ENCODE results near the gene MYZAP. TPM values are rescaled to one million over a fixed set of nuclear protein-coding genes. Genes with fewer than 3 reads are reported as not detected.

The MYZAP gene
- polyA plus RNA-seq, 1 donor from 2014 or later, result not detected

DNA sequence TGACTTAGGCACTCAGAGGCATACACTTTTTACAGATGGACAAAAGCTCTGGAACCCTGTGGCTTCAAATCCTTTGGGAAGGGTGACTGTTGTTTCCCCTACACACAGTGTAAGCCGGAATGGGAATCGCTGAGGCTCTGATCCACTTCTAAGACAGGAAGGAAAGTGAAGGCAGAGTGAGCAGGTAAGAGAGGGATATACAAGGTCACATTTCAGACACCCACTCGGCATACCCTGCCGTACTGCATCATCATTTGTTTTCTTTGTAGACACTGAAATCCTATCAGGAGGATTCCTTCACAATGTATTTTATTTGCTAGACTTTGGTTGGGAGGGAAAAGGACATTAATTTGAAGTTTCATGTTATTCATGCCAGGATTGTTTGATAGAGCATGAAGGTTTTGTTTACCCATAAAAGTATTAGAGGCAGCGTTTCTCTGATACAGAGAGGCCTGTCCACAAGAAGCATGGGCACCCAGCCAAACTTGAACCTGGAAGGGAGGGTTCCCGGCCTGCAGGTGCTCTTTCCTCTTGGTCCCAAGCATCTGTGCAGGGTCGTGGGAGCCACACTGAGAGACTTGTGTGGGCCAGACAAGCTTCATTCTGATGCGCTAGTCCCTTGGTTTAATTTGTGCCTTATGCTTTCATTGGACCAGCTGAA is 92.9 kb downstream of the MYZAP start:
- Histone ChIP-seq H3K4me2 (ENCODE audit: low read length) (no peak overlapping the region), H4K20me1 (ENCODE audit: insufficient read depth) (no peaks in the 10 kb centered on the region), H3K4me3 (ENCODE audit: low read length) (no peak overlapping the region), H3K36me3 (ENCODE audit: insufficient read depth, low read length) (no peaks in the 10 kb centered on the region), H3K9me3 (ENCODE audit: low read length) (no peaks in the 10 kb centered on the region), H3K79me2 (replicated peaks; ENCODE audit: insufficient read depth, low read length) (no peaks in the 10 kb centered on the region), H3K9me2 (ENCODE audit: insufficient read depth, low read length) (no peaks in the 10 kb centered on the region), H3K27ac (ENCODE audit: low read length) (no peak overlapping the region), H3K9ac (ENCODE audit: low read length) (no peak overlapping the region), H3K27me3 (ENCODE audit: insufficient read depth, low read depth, low read length) (no peaks in the 10 kb centered on the region), H3F3A (ENCODE audit: insufficient read depth, low read length, poor library complexity, severe bottlenecking) (no peaks in the 10 kb centered on the region), H2AFZ (ENCODE audit: low read depth, low read length) (no peak overlapping the region)
- no peak for TF ChIP-seq EP300 (conservative IDR thresholded peaks at IDR 0.05; ENCODE audit: poor library complexity, severe bottlenecking)
- TF ChIP-seq SMC3 (conservative IDR thresholded peaks at IDR 0.05; ENCODE audit: poor library complexity), result no peak
- TF ChIP-seq RAD21 (conservative IDR thresholded peaks at IDR 0.05), result no peak
- TF ChIP-seq MXI1 (conservative IDR thresholded peaks at IDR 0.05; ENCODE audit: poor library complexity, severe bottlenecking), result no peak
- TF ChIP-seq TAF1 (IDR thresholded peaks at IDR 0.05; ENCODE audit: low read depth), result no peak
- no peak for TF ChIP-seq CTCF (IDR thresholded peaks at IDR 0.05; ENCODE audit: poor library complexity, severe bottlenecking)
- TF ChIP-seq REST (IDR thresholded peaks at IDR 0.05; ENCODE audit: borderline replicate concordance), result no peak

GRCh38 chr15:57685306-57686095 is 93.8 kb downstream of the MYZAP start:
- no peak overlapping the region for H2AFZ ChIP-seq (ENCODE audit: low read depth, low read length)

More at GRCh38 chr15:57685306-57686095, 93.8 kb downstream of the MYZAP start:
- Histone ChIP-seq H3K4me2 (ENCODE audit: low read length) (no peak overlapping the region), H3K9ac (ENCODE audit: low read length) (no peak overlapping the region), H3K79me2 (replicated peaks; ENCODE audit: insufficient read depth, low read length) (no peaks in the 10 kb centered on the region), H3K36me3 (ENCODE audit: insufficient read depth, low read length) (no peaks in the 10 kb centered on the region), H4K20me1 (ENCODE audit: insufficient read depth) (no peaks in the 10 kb centered on the region), H3K4me3 (ENCODE audit: low read length) (no peak overlapping the region), H3K27me3 (ENCODE audit: insufficient read depth, low read depth, low read length) (no peaks in the 10 kb centered on the region), H3K27ac (ENCODE audit: low read length) (no peak overlapping the region), H3K9me3 (ENCODE audit: low read length) (no peaks in the 10 kb centered on the region), H3F3A (ENCODE audit: insufficient read depth, low read length, poor library complexity, severe bottlenecking) (no peaks in the 10 kb centered on the region), H3K9me2 (ENCODE audit: insufficient read depth, low read length) (no peaks in the 10 kb centered on the region)
- TF ChIP-seq EP300 (conservative IDR thresholded peaks at IDR 0.05; ENCODE audit: poor library complexity, severe bottlenecking) (no peak), POLR2AphosphoS5 (IDR thresholded peaks at IDR 0.05) (no peak), RAD21 (conservative IDR thresholded peaks at IDR 0.05) (no peak), EZH2 (IDR thresholded peaks at IDR 0.05; ENCODE audit: borderline replicate concordance, insufficient read depth, low read length, poor library complexity, severe bottlenecking) (no peak), TAF1 (IDR thresholded peaks at IDR 0.05; ENCODE audit: low read depth) (no peak), REST (IDR thresholded peaks at IDR 0.05; ENCODE audit: borderline replicate concordance) (no peak)
